ENCODE measurements around the gene PCSK5. TPM values are rescaled to one million over a fixed set of nuclear protein-coding genes. Genes with fewer than 3 reads are reported as not detected.

Gene PCSK5
- polyA plus RNA-seq, 3 donors = 4.8 to 13.0 (median 7.1) TPM

DNA sequence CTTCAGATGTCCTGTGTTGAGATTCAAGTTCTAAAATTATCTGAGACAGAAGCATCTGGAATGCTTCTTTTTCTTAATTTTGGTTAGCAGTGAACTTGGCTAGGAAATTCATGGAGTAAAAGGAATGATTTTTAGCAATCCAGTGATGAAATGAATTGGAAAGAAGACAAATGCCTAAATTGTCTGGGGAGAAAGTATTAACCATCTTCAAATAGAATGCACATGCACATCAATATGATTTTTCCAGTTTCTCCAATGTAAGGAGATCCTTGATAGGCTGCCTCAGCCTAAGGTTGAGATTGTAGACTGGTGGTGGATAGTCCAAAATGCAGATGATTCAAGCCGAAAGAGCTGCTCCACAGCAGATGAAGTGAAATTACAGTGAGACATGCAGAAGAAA, 106.7 kb downstream of the PCSK5 start:
- intact Hi-C loops (cut with micrococcal nuclease) = no loop called here
- H3K36me3 Mint-ChIP-seq = peaks cover 20 to 21% of the 10 kb centered on the region in 2 donors
- no peaks in the 10 kb centered on the region for H3K9me3 ChIP-seq (replicated peaks in 1 of 2; ENCODE audit: control insufficient read depth in 1 of 2, insufficient read depth in 1 of 2, low read length in 2 of 2)
- TF ChIP-seq, protein P1, sequence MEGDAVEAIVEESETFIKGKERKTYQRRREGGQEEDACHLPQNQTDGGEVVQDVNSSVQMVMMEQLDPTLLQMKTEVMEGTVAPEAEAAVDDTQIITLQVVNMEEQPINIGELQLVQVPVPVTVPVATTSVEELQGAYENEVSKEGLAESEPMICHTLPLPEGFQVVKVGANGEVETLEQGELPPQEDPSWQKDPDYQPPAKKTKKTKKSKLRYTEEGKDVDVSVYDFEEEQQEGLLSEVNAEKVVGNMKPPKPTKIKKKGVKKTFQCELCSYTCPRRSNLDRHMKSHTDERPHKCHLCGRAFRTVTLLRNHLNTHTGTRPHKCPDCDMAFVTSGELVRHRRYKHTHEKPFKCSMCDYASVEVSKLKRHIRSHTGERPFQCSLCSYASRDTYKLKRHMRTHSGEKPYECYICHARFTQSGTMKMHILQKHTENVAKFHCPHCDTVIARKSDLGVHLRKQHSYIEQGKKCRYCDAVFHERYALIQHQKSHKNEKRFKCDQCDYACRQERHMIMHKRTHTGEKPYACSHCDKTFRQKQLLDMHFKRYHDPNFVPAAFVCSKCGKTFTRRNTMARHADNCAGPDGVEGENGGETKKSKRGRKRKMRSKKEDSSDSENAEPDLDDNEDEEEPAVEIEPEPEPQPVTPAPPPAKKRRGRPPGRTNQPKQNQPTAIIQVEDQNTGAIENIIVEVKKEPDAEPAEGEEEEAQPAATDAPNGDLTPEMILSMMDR (IDR thresholded peaks at IDR 0.05) = no peak
- H3K4me3 Mint-ChIP-seq = no peak overlapping the region
- DNase-seq = no peak
- H3K79me2 ChIP-seq (ENCODE audit: insufficient read depth, low read length) = no peaks in the 10 kb centered on the region
- no peak overlapping the region for H3K4me2 ChIP-seq (replicated peaks; ENCODE audit: extremely low read depth, low read length, poor library complexity, severe bottlenecking)
- peak overlapping the region in 1 of 7 donors; percentile 11 for H3K27ac Mint-ChIP-seq
- no peak overlapping the region for H3K27ac ChIP-seq (ENCODE audit: low read depth in 1 of 2, low read length in 2 of 2)
- H3K27me3 Mint-ChIP-seq (ENCODE audit: low read depth in 3 of 3) = no peaks in the 10 kb centered on the region
- H2AFZ ChIP-seq (ENCODE audit: insufficient read depth, low read depth, low read length, poor library complexity, severe bottlenecking) = no peak overlapping the region
- H3K4me3 ChIP-seq (replicated peaks in 1 of 3; ENCODE audit: low read depth in 2 of 3, low read length in 3 of 3) = no peak overlapping the region
- H3K4me1 Mint-ChIP-seq = peaks cover 12% of the 10 kb centered on the region
- no peaks in the 10 kb centered on the region for H3K27me3 ChIP-seq (ENCODE audit: control insufficient read depth in 2 of 2, insufficient read depth in 2 of 2, low read length in 2 of 2)
- no peaks in the 10 kb centered on the region for H3K4me1 ChIP-seq (ENCODE audit: control insufficient read depth in 1 of 2, insufficient read depth in 2 of 2, low read length in 2 of 2)
- no peak overlapping the region for H3K9ac ChIP-seq (ENCODE audit: insufficient read depth, low read length, poor library complexity, severe bottlenecking)
- no peaks in the 10 kb centered on the region for H3K36me3 ChIP-seq (replicated peaks in 1 of 2; ENCODE audit: control insufficient read depth in 1 of 2, insufficient read depth in 2 of 2, low read length in 2 of 2)
- no peaks in the 10 kb centered on the region for H4K20me1 ChIP-seq (ENCODE audit: insufficient read depth, low read length)
- no CpG with 5 or more reads among the region's 1 CpG for WGBS (ENCODE audit: insufficient coverage)
- H3K9me3 Mint-ChIP-seq = peaks cover 0 to 3% (median 0%) of the 10 kb centered on the region in 7 donors

DNA sequence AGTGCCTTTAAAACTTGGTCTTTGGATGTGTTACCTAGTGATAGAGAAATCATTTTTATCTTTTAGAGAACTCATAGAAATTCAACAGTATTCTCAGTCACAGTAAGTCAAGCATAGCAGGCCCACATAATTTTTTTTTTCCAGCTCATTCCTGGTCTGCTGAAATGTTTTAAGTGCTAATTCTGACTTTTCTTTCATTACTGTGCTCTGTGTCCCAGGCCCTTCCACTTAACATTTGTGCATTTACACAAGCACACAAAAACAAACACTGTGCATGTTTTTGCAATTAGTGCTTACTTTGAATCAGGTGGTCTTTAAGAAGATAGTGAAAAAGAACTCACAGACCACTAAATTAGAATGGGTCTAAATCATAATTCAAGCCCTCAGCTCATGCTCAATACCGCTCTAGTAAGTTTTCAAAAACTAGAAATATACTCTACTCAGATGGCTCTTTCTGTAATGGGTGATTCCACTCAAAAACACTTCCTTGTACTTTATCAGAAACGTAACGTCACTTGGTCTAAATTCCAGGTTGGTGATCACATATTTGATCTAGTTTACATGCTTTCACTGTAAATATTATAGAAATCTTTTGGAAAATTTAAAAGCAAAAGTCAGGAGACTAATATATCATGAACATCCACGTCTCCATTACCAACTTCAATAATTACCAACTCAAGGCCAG, 107.8 kb downstream of the PCSK5 start:
- Histone ChIP-seq H3K79me2 (ENCODE audit: insufficient read depth, low read length) (no peaks in the 10 kb centered on the region), H3K9me3 (replicated peaks in 1 of 2; ENCODE audit: control insufficient read depth in 1 of 2, insufficient read depth in 1 of 2, low read length in 2 of 2) (no peaks in the 10 kb centered on the region), H2AFZ (ENCODE audit: insufficient read depth, low read depth, low read length, poor library complexity, severe bottlenecking) (no peak overlapping the region), H3K4me2 (replicated peaks; ENCODE audit: extremely low read depth, low read length, poor library complexity, severe bottlenecking) (no peak overlapping the region), H4K20me1 (ENCODE audit: insufficient read depth, low read length) (no peaks in the 10 kb centered on the region), H3K4me3 (replicated peaks in 1 of 3; ENCODE audit: low read depth in 2 of 3, low read length in 3 of 3) (no peak overlapping the region), H3K36me3 (replicated peaks in 1 of 2; ENCODE audit: control insufficient read depth in 1 of 2, insufficient read depth in 2 of 2, low read length in 2 of 2) (no peaks in the 10 kb centered on the region), H3K27me3 (ENCODE audit: control insufficient read depth in 2 of 2, insufficient read depth in 2 of 2, low read length in 2 of 2) (no peaks in the 10 kb centered on the region), H3K4me1 (ENCODE audit: control insufficient read depth in 1 of 2, insufficient read depth in 2 of 2, low read length in 2 of 2) (no peaks in the 10 kb centered on the region), H3K9ac (ENCODE audit: insufficient read depth, low read length, poor library complexity, severe bottlenecking) (no peak overlapping the region), H3K27ac (ENCODE audit: low read depth in 1 of 2, low read length in 2 of 2) (no peak overlapping the region)
- WGBS (ENCODE audit: insufficient coverage) = no CpG with 5 or more reads among the region's 4 CpGs
- H3K4me3 Mint-ChIP-seq = no peak overlapping the region
- intact Hi-C loops (cut with micrococcal nuclease) = no loop called here
- peaks cover 12% of the 10 kb centered on the region for H3K4me1 Mint-ChIP-seq
- no peak for DNase-seq
- H3K27me3 Mint-ChIP-seq (ENCODE audit: low read depth in 3 of 3) = no peaks in the 10 kb centered on the region
- H3K27ac Mint-ChIP-seq = no peak overlapping the region
- TF ChIP-seq, protein P1 (IDR thresholded peaks at IDR 0.05) = no peak
- peaks cover 0 to 3% (median 0%) of the 10 kb centered on the region in 7 donors for H3K9me3 Mint-ChIP-seq
- H3K36me3 Mint-ChIP-seq = peaks cover 17 to 20% of the 10 kb centered on the region in 2 donors
